Gastrocnemius medialis (tissue), 4 donors: Measurements from ENCODE around the gene MAP3K20.

Source experiments
- CTCF ChIP-seq, 5 experiments: fragments of 450-650 bp in 3 of 5; fragments of 200-600 bp in 2 of 5; sonication (generic) in 2 of 5; IDR thresholded peaks in 4 of 5; conservative IDR thresholded peaks in 1 of 5; 1 replicate in 4 of 5; 2 replicates in 1 of 5; pipeline ENCODE4 v1.5.1; 2016 to 2019; ENCODE audit warnings: antibody characterized with exemption in 5 of 5, mild to moderate bottlenecking in 3 of 5, moderate library complexity in 3 of 5
- POLR2A ChIP-seq, 2 donors: fragments of 450-650 bp; IDR thresholded peaks; one replicate each; pipeline ENCODE4 v1.6.1; 2017; ENCODE audit warnings: antibody characterized with exemption in 2 of 2, mild to moderate bottlenecking in 2 of 2, moderate library complexity in 2 of 2

- TF ChIP-seq CTCF (IDR thresholded peaks at IDR 0.05 in 4 of 5, conservative IDR thresholded peaks at IDR 0.05 in 1 of 5) (no peak), POLR2A (IDR thresholded peaks at IDR 0.05) (no peak)
Observed at GRCh38 chr2:173153301-173153885, 77.7 kb downstream of the MAP3K20 start.
